Measurements from ENCODE around the gene AP2B1. TPM values are rescaled to one million over a fixed set of nuclear protein-coding genes. Genes with fewer than 3 reads are reported as not detected.

AP2B1 gene
- polyA plus RNA-seq, 1 of the 3 experiments (the other 2 are of a cell fraction) = 97.8 TPM

DNA sequence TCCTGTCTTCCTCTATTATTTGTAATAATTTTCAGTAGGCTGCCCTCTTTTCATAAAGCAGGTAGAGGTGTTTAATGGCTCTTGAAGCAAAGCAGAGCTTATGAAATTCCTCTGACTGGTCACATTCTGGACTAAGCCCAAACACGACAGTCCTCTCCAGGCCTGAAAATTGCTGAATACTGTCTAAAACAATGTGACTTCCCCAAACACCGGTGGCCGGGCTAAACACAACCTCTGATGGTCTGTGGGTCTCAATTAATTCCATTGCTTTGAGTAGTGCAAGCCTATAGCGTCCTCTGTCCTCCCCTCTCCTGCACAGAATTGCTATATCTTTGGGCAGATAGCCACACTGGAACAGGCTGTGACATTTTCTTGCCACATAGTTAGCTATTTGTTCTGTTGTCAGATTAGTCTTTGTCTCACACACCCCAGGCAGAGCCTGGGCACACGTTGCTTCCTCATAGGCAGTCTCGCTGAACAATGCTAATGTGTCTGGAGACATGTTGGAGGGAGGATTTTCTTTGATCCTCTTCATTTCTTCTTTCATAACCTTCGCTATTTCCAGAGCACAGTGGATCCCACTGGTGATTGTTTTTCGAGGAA is 38.8 kb upstream of the AP2B1 start (continued):
- TF ChIP-seq, protein P1, sequence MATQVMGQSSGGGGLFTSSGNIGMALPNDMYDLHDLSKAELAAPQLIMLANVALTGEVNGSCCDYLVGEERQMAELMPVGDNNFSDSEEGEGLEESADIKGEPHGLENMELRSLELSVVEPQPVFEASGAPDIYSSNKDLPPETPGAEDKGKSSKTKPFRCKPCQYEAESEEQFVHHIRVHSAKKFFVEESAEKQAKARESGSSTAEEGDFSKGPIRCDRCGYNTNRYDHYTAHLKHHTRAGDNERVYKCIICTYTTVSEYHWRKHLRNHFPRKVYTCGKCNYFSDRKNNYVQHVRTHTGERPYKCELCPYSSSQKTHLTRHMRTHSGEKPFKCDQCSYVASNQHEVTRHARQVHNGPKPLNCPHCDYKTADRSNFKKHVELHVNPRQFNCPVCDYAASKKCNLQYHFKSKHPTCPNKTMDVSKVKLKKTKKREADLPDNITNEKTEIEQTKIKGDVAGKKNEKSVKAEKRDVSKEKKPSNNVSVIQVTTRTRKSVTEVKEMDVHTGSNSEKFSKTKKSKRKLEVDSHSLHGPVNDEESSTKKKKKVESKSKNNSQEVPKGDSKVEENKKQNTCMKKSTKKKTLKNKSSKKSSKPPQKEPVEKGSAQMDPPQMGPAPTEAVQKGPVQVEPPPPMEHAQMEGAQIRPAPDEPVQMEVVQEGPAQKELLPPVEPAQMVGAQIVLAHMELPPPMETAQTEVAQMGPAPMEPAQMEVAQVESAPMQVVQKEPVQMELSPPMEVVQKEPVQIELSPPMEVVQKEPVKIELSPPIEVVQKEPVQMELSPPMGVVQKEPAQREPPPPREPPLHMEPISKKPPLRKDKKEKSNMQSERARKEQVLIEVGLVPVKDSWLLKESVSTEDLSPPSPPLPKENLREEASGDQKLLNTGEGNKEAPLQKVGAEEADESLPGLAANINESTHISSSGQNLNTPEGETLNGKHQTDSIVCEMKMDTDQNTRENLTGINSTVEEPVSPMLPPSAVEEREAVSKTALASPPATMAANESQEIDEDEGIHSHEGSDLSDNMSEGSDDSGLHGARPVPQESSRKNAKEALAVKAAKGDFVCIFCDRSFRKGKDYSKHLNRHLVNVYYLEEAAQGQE (IDR thresholded peaks at IDR 0.05; ENCODE audit: low read depth, low read length) = no peak
- TF ChIP-seq JUND (IDR thresholded peaks at IDR 0.05) (no peak), TCF12 (IDR thresholded peaks at IDR 0.05) (no peak), FOXJ3 (CRISPR knock-in tag; IDR thresholded peaks at IDR 0.05) (no peak), POLR2AphosphoS5 (IDR thresholded peaks at IDR 0.05; ENCODE audit: low read depth, low read length) (no peak), TEAD4 (IDR thresholded peaks at IDR 0.05; ENCODE audit: borderline replicate concordance, insufficient read depth) (no peak)
- TF ChIP-seq, protein P2, sequence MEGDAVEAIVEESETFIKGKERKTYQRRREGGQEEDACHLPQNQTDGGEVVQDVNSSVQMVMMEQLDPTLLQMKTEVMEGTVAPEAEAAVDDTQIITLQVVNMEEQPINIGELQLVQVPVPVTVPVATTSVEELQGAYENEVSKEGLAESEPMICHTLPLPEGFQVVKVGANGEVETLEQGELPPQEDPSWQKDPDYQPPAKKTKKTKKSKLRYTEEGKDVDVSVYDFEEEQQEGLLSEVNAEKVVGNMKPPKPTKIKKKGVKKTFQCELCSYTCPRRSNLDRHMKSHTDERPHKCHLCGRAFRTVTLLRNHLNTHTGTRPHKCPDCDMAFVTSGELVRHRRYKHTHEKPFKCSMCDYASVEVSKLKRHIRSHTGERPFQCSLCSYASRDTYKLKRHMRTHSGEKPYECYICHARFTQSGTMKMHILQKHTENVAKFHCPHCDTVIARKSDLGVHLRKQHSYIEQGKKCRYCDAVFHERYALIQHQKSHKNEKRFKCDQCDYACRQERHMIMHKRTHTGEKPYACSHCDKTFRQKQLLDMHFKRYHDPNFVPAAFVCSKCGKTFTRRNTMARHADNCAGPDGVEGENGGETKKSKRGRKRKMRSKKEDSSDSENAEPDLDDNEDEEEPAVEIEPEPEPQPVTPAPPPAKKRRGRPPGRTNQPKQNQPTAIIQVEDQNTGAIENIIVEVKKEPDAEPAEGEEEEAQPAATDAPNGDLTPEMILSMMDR (IDR thresholded peaks at IDR 0.05) = no peak

DNA sequence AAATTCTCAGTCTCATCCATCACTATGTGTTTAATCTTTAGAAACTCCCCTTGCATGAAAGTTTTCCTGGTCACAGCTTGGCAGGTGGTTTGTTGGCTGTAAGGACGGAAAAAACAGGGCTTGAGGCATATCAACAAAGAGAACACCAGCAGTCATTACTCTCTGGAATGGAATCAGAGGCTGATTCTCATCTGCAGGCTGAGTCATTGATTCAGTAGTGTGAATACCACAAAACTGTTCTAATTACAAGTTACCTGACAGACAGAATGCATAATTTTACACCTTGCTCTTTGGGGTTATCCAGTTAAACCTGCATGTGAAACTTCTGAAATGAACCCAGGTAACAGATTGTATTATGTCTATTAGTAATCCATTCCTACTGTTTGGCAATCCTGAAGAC is 38.1 kb upstream of the AP2B1 start:
- H3K27ac ChIP-seq (ENCODE audit: low read depth in 2 of 2, low read length in 1 of 2) = no peak overlapping the region
- peaks cover 76% of the 10 kb centered on the region for H3K27me3 ChIP-seq (ENCODE audit: insufficient read depth)
- ChIA-PET CTCF (interaction anchor here (1.6 to 3.8 kb wide), 2 partner anchors 10 to 236 kb away, joined by 4 to 21 read pairs; no protein-coding TSS in a partner anchor), POLR2A (no interaction called here)
- H3K4me2 ChIP-seq = no peak overlapping the region
- H3K9me2 ChIP-seq = 0 out of 2 replicates have a peak, but pooled peaks cover 3% of the 10 kb centered on the region
- H3K79me2 ChIP-seq (ENCODE audit: insufficient read depth) = no peaks in the 10 kb centered on the region
- TF ChIP-seq FOXM1 (IDR thresholded peaks at IDR 0.05; ENCODE audit: low read depth) (no peak), RCOR1 (IDR thresholded peaks at IDR 0.05; ENCODE audit: low read length) (no peak), NRF1 (IDR thresholded peaks at IDR 0.05; ENCODE audit: low read depth, low read length) (no peak)
- no peaks in the 10 kb centered on the region for H3F3A ChIP-seq (replicated peaks; ENCODE audit: insufficient read depth)
- DNase-seq = no peak
- H3K9ac ChIP-seq = no peak overlapping the region
- no peaks in the 10 kb centered on the region for H3K4me1 ChIP-seq (ENCODE audit: control insufficient read depth in 1 of 2, insufficient read depth in 2 of 2, low read depth in 1 of 2, low read length in 1 of 2)
- no peak overlapping the region for H3K4me3 ChIP-seq (ENCODE audit: low read depth in 2 of 2, low read length in 1 of 2)
- H2AFZ ChIP-seq (ENCODE audit: low read depth) = no peak overlapping the region
- 7% methylated on average over 1 of the region's 1 CpG for WGBS (ENCODE audit: low lambda C conversion rate)
- no peaks in the 10 kb centered on the region for H3K9me3 ChIP-seq
- no peaks in the 10 kb centered on the region; the same call in 1 of the 2 replicates for H4K20me1 ChIP-seq (ENCODE audit: insufficient read depth)
- no peaks in the 10 kb centered on the region for H3K36me3 ChIP-seq (replicated peaks in 1 of 2; ENCODE audit: control insufficient read depth in 1 of 2, insufficient read depth in 2 of 2, low read length in 1 of 2)
